Subcutaneous adipose tissue (tissue), 4 donors: ENCODE results near the gene KCNG1. TPM values are rescaled to one million over a fixed set of nuclear protein-coding genes. Genes with fewer than 3 reads are reported as not detected.

Experiments used
- total RNA-seq, 4 donors: library from RNA; depleted of rRNA; stranded (reverse); fragments of >200 nt; gene quantifications; one replicate each; pipeline ENCODE4 v1.1.0, GENCODE V29; 2016
- TF ChIP-seq, protein P1 (sequence below): fragments of 450-650 bp; IDR thresholded peaks from one replicate; pipeline ENCODE4 v1.5.1; 2016; ENCODE audit warnings: low read depth, mild to moderate bottlenecking, control low read depth, antibody characterized with exemption, moderate library complexity

Gene KCNG1
- total RNA-seq, 4 donors from 2014 or later, result 0.34 TPM; not detected in 3

DNA sequence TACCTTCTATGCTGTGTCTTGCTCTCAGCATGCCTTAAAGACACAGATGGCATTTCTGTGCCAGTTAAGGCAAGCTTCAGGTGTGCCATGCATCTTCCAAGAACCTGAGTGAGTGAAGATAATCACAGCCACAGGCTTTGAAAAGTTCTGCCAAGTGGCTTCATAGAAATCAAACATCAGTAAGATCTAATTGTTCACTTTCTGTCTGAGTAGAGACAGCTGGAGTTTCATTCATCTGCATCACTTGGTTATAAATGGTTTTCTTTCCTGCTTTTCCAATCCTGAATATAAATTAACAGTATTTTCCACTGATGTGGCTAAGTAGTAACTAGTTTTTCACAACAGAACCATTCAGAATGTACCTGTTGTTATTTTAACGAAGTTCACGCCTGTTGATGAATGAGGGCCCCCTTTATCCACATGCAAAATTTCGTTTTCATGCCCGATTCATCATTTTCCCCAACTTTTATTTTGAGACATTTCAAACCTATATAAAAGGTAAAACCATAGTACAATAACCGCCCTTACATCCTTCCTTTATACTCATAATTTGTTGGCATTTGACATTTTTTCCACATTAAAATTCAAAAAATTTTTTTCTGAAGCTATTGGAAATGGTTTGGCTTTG lies 38.6 kb upstream of the KCNG1 start:
- TF ChIP-seq, protein P1, sequence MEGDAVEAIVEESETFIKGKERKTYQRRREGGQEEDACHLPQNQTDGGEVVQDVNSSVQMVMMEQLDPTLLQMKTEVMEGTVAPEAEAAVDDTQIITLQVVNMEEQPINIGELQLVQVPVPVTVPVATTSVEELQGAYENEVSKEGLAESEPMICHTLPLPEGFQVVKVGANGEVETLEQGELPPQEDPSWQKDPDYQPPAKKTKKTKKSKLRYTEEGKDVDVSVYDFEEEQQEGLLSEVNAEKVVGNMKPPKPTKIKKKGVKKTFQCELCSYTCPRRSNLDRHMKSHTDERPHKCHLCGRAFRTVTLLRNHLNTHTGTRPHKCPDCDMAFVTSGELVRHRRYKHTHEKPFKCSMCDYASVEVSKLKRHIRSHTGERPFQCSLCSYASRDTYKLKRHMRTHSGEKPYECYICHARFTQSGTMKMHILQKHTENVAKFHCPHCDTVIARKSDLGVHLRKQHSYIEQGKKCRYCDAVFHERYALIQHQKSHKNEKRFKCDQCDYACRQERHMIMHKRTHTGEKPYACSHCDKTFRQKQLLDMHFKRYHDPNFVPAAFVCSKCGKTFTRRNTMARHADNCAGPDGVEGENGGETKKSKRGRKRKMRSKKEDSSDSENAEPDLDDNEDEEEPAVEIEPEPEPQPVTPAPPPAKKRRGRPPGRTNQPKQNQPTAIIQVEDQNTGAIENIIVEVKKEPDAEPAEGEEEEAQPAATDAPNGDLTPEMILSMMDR, result no peak

DNA sequence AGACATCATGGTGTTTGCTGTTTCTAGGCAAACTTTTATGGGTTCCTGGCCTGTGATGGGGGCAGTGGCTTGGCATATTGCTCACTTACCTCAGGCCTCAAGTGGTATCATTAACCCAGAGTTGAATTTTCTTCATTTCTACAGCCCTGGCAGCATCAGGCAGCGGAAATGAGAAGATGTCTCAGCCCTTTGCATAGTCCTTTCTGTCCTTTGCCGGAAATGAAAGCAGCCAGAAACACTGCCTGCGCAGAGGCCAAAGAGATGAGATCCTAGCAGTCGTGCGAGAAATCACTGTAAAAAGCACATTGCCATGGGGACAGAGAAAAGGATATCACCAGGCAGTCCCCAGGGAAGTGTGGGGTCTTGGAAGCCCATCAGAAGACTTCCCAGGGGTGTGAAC lies 37.4 kb upstream of the KCNG1 start:
- TF ChIP-seq, protein P1, result no peak

DNA sequence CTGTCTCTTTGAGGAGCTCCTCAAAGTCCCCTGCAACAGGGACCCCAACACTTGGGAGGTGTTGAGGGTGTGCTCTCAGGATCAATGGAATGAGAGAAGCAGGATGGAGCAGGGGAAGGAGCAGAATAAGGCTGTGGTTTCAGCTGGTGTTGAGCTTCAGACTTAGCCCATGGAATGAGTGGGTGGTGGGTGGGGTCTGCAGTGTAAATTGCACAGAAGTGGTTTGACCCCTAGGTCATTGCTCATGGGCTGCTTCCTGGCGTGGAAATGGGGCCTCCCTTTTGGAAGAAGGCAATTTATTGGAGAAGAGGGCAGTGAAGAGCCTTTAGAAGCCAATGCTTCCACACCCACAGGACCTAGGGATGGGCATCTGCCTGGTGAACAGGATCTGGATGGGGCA lies 37.0 kb upstream of the KCNG1 start:
- TF ChIP-seq, protein P1, result no peak

DNA sequence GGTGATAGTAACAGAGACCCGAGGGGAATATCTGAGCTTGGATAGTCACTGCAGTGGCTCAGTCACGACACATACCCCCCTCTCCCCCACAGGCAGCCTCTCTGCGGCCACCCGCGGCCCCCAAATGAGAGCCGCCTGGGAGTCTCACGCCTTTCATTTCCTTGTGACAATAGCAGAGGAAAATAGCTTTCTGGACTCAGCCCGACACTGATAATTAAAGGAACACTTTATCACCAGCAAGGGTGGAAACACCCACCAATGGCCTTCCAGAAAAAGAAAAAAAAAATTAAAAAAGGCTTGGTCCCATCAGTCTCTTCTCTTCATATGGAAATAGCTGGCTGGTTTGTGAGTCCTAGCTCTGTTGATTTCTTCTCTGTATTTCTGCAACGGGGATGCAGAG lies 35.1 kb upstream of the KCNG1 start:
- TF ChIP-seq, protein P1, result no peak

DNA sequence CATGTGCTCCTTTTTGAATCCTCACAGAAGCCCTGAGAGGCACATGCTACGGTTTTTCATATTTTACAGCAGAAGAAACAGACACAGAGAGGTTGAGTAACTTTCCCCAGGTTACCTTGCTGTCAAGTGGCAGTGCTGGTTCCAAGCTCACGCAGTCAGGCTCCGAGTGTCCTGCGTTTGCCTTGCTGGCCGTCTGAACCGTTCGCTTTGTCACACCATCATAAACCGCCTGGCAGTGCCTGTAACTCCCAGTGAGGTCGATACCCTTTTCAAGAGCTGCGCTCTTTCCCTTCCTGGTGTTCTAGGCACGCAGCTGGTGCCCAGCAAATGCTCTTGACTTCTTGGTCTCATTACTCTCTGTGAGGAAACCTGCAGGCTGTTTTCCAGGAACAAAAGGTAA lies 31.3 kb upstream of the KCNG1 start:
- TF ChIP-seq, protein P1, result no peak

DNA sequence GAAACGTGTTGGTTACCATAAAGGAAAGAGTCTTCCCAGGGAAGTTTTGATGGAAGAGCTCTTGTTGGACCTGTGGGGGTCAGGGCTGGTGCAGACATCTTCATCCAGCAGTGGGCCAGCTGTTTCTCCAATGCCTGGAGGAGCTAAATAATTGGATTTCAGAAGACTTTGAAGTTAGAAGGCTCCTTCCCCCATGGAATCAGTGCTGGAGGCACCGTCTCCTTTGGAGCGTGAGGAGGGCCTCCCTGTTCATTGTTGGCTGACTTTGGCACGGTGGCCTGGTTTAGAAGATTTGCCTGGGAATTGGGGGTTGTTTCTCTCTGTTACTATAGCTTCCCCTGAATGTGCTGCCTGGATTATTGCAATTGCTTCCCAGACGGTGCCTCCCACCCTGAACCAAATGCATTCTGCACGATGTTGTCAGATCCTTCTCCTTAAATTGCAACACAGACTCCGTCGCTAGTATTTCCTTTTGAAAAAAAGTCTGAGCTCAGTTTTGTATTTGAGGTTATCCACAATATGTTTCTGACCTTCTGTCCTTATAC lies 27.7 kb upstream of the KCNG1 start:
- TF ChIP-seq, protein P1, result no peak

DNA sequence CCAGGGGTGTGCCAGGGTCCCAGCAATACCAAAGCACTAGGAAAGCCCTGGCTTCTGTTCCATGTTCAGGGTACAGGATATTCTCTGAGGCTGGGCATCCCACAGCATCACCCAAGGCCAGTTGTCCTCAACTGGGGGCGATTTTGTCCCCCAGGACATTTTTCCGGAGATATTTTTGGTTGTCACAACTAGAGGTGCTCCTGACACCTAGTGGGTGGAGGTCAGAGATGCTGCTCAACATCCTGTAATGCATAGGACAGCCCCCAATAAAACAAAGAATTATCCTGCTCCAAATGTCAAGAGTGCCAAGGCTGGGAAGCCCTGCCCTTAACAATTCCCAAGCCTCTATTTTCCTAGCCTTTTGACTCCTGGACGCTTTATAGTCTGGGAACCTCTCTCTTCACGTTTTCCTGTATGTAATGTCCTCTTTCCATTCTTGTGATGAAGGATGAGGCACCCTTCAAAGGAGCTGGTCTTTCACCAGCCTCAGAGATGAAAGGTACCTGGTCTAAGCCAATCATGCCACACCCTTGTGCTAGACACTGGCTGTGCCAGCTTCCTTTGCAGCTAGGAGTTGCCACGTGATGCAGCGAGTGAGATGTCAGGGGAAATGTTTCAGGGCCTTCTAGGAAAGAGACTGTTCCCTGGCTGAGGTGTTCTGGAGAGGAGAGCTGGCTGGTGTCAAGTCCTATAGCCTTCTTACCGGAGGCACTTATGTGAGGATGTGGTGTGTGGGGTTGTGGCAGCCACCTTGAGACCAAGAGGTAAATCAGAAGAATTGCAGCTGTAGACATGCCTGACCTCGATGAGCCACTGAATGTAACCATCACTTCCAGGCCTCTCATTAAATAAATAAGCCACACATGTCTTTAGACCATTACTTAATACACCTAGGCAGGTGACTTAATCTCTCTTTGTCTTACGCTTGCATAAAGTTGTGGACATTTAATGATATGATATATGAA lies 23.4 kb upstream of the KCNG1 start:
- TF ChIP-seq, protein P1, result no peak
